Pancreas (tissue), 10 donors: ENCODE data around the gene PCK2. TPM values are rescaled to one million over a fixed set of nuclear protein-coding genes. Genes with fewer than 3 reads are reported as not detected.

Experiments used
- ATAC-seq, 4 donors: fragments of 200-7000 bp; cut with Tn5 transposase; one replicate each; pipeline versions ENCODE4 v1.8.0 to v1.9.1; 2020; ENCODE audit warnings: mild to moderate bottlenecking in 4 of 4, moderate library complexity in 4 of 4
- DNase-seq, 6 donors: peaks; one replicate each; pipeline ENCODE4 v3.0.0-alpha.2; 2020
- FAIRE-seq: peaks from 2 replicates; lab custom pipeline; 2012; peaks lifted over from hg19 to GRCh38; lab: Jason Lieb, UNC
- H3K27ac ChIP-seq, 4 donors: fragments of 200-600 bp; sonication (generic); 1 replicate in 3 of 4; 2 replicates in 1 of 4; pipeline versions ENCODE4 v1.5.0 to v1.8.0; 2020
- H3K27me3 ChIP-seq, 4 donors: fragments of 200-600 bp; one replicate each; pipeline ENCODE4 v1.8.0; 2021
- H3K36me3 ChIP-seq, 3 donors: fragments of 200-600 bp; sonication (generic) in 1 of 3; one replicate each; pipeline versions ENCODE4 v1.5.0 to v1.8.0; 2020 to 2021
- H3K4me1 ChIP-seq, 3 donors: fragments of 200-600 bp; one replicate each; pipeline ENCODE4 v1.8.0; 2021
- H3K4me3 ChIP-seq, 4 donors: fragments of 200-600 bp; sonication (generic) in 2 of 4; one replicate each; pipeline versions ENCODE4 v1.5.0 to v1.8.0; 2020 to 2021
- H3K9me3 ChIP-seq, 4 donors: fragments of 200-600 bp; one replicate each; pipeline ENCODE4 v1.8.0; 2021
- WGBS, 2 donors: extraction: QIAGEN DNeasy Blood & Tissue Kit; methylation state at CpG; one replicate each; pipeline ENCODE4 v1.1.7; 2013; 5-methylcytosine and 5-hydroxymethylcytosine counted together
- intact Hi-C, 3 donors: fragments of 100-400 bp; cut with DNase I; formaldehyde crosslinking; loops; one replicate each; pipeline versions ENCODE4 v1.11.1 to v1.14.2; 2022
- polyA plus RNA-seq, 2 donors: library from polyadenylated mRNA; stranded (reverse); fragments of 200-250 nt; gene quantifications; one replicate each; pipeline ENCODE4 v1.2.3, GENCODE V29; 2013
- total RNA-seq, 6 donors: library from RNA; stranded (reverse); fragmentation: NEBNext Ultra II Directional in 4 of 6; extraction: Animal tissue kit (Norgen Biotek cat#: 25700) in 4 of 6; gene quantifications; one replicate each; pipeline versions ENCODE4 v1.2.1 to v1.2.4, GENCODE V29; 2021 to 2023
- TF ChIP-seq, protein P1 (sequence below), 4 donors: fragments of 200-600 bp; sonication (generic) in 3 of 4; IDR thresholded peaks; one replicate each; pipeline versions ENCODE4 v1.5.0 to v1.8.0; 2021; ENCODE audit warnings: antibody characterized with exemption in 4 of 4
- donor health status: healthy with polysubstance abuse.
- donor health status: DM: no; HTN: no; CAD: no; lungs with moderate emphysema.
- donor health status: DM: no; HTN: no; CAD: no.
- donor health status: control.
- donor health status: control.
- donor health status: Bipolar disorder and iron deficiency.
- donor health status: DM: yes; HTN: yes; CAD: no.
- donor health status: DM: no; HTN: no; CAD: no.
- donor health status: DM: no; HTN: no; CAD: no.
- donor health status: DM: yes; HTN: yes; CAD: no.

The PCK2 gene
- total and polyA plus RNA-seq, 8 donors = 12.8 to 146 (median 21.0) TPM

DNA sequence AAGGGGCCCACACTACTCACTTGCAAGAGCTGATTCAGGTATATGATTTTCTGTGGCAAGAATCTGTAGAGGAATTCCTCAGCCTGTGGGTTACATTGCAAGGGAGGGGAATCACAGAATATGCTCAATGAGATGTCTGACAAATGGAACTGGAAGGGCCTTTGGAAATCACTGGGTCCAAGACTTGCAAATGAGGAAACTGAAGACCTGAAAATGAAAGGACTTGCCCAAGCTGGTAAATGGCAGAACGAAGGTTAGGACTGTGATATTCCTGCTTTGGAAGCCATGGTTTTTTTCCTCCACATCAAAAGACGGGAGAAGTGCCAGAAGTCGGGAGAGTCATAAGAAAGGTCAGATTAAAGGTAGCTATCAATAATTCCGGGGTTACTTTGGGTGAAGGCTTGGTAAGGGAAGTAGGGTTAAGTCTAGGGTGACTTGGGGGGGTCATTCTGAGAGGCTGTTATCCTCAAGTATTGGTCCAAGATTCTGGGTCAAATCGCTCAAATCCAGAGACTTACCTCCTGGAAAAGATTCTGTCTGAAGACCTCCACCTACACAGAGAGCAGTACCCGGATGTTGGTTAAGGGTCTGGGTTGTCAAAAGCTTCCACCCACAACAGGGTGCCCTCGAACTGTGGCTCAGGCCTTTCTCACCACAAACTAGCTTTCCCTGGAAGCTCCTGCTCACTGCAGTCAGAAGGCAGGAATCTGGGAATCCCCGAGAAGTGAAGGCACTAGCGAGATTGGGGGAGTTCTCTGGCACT, 51.8 kb downstream of the PCK2 start:
- peak overlapping the region; percentile 70 to 96 (median 88) for H3K4me3 ChIP-seq
- TF ChIP-seq, protein P1, sequence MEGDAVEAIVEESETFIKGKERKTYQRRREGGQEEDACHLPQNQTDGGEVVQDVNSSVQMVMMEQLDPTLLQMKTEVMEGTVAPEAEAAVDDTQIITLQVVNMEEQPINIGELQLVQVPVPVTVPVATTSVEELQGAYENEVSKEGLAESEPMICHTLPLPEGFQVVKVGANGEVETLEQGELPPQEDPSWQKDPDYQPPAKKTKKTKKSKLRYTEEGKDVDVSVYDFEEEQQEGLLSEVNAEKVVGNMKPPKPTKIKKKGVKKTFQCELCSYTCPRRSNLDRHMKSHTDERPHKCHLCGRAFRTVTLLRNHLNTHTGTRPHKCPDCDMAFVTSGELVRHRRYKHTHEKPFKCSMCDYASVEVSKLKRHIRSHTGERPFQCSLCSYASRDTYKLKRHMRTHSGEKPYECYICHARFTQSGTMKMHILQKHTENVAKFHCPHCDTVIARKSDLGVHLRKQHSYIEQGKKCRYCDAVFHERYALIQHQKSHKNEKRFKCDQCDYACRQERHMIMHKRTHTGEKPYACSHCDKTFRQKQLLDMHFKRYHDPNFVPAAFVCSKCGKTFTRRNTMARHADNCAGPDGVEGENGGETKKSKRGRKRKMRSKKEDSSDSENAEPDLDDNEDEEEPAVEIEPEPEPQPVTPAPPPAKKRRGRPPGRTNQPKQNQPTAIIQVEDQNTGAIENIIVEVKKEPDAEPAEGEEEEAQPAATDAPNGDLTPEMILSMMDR (IDR thresholded peaks at IDR 0.05) = no peak
- peak overlapping the region; percentile 78 to 89 (median 84) for H3K27ac ChIP-seq
- peaks cover 0 to 16% (median 15%) of the 10 kb centered on the region in 3 donors for H3K36me3 ChIP-seq
- intact Hi-C loops = no loop called here
- no peak for DNase-seq
- 2% methylated on average over 9 of the region's 9 CpGs for WGBS, 2 donors
- no peaks in the 10 kb centered on the region for H3K9me3 ChIP-seq
- H3K27me3 ChIP-seq = no peaks in the 10 kb centered on the region
- peak in 1 of 4 donors; percentile 0 for ATAC-seq
- H3K4me1 ChIP-seq = peaks cover 8 to 27% (median 14%) of the 10 kb centered on the region in 3 donors
- no peak for FAIRE-seq

DNA sequence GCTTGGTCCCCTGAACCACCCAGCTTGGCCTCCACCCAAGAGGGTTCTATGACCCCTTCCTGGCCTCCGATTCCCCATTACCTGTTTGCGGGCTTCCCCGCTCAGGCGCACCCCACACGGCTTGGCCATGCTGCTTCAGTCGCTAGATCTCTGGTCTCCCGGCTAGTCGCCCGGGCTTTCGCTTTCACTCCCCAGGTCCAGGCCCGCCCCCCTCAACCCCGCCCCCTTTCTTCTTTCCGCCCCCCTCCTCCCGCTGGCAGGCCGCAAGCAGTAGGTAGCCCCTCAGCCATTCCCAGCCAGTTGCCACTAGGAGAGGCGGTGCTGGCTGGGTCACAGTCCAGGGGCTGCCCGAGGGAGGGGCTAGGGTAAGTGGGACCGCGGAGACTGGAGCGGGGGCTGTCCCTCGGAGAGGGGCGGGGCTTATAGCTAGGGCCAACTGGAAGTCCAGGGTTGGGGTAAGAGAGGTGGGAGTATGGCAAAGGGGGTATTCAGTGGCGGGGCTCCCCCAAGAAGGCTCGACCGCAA, 52.4 kb downstream of the PCK2 start, which contains the start of gene PSME2:
PSME2 (minus strand) TSS at position 158 of the 525 bp plus-strand sequence; CDS start at position 129, 29 bp downstream.
- Histone ChIP-seq H3K36me3 (peaks cover 0 to 23% (median 22%) of the 10 kb centered on the region in 3 donors), H3K27ac (peak within 1 kb of the TSS; percentile 78 to 89 (median 84)), H3K27me3 (no peaks in the 10 kb centered on the region), H3K4me3 (peak within 1 kb of the TSS; percentile 70 to 96 (median 88)), H3K4me1 (peaks cover 8 to 27% (median 14%) of the 10 kb centered on the region in 3 donors), H3K9me3 (no peaks in the 10 kb centered on the region)
- WGBS, 2 donors = 0 to 1% methylated on average over 24 to 25 of the region's 25 CpGs
- TF ChIP-seq, protein P1 (IDR thresholded peaks at IDR 0.05) = no peak
- peak; percentile 89 to 98 (median 96) for DNase-seq
- FAIRE-seq = no peak
- intact Hi-C loops = no loop called here
- ATAC-seq = peak; percentile 75 to 89 (median 82)

DNA sequence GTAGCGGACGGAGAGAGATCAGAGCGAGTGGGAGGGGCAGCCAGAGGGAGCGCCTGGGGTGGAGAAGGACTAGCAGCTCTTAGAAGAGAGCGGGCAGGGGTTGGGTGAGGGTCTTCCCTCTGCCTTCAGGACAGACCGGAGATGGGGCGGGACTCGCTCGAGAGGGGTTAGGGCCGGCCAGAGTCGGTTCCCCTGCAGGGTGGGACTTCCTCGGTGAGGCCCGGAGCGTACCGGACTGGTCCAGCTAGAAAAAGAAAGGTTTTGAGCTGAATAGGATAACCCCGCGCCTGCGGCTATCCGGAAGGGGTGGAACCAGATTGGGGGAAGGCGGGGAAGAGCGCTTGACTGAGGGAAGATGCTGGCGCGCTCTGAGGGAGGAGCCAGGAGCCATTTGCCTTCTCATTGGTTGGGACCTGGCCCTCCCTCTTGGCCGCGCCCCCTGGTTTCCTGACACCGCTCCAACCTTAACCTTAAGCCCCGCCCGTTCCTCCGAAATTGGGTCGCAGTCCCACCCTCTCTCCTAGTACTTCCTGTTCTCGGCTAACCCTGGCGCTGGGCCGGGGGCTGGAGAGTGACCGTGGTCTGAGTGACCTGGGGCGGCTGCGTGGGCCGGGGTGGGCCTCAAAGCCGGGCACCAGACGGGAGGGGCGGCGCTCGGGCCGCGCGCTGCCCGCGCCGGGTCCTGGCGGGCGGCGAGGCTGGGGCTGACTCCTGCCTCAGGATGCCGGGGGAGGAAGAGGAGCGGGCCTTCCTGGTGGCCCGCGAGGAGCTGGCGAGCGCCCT, 53.1 kb downstream of the PCK2 start, which contains the start of gene RNF31:
RNF31 (plus strand) TSS at position 521 of the 783 bp plus-strand sequence; CDS start at position 722, 201 bp downstream.
- ATAC-seq (peak; percentile 91 to 96 (median 92)), FAIRE-seq (peak; percentile 90), DNase-seq (peak; percentile 92 to 98 (median 98))
- Histone ChIP-seq H3K27me3 (no peaks in the 10 kb centered on the region), H3K27ac (peak within 1 kb of the TSS; percentile 78 to 89 (median 84)), H3K4me3 (peak within 1 kb of the TSS; percentile 70 to 96 (median 88)), H3K4me1 (peaks cover 8 to 25% (median 14%) of the 10 kb centered on the region in 3 donors), H3K36me3 (peaks cover 0 to 28% (median 26%) of the 10 kb centered on the region in 3 donors), H3K9me3 (no peaks in the 10 kb centered on the region)
- TF ChIP-seq, protein P1 (IDR thresholded peaks at IDR 0.05) = no peak
- intact Hi-C loops = no loop called here
- WGBS, 2 donors = 1% methylated on average over 51 to 57 of the region's 57 CpGs

DNA sequence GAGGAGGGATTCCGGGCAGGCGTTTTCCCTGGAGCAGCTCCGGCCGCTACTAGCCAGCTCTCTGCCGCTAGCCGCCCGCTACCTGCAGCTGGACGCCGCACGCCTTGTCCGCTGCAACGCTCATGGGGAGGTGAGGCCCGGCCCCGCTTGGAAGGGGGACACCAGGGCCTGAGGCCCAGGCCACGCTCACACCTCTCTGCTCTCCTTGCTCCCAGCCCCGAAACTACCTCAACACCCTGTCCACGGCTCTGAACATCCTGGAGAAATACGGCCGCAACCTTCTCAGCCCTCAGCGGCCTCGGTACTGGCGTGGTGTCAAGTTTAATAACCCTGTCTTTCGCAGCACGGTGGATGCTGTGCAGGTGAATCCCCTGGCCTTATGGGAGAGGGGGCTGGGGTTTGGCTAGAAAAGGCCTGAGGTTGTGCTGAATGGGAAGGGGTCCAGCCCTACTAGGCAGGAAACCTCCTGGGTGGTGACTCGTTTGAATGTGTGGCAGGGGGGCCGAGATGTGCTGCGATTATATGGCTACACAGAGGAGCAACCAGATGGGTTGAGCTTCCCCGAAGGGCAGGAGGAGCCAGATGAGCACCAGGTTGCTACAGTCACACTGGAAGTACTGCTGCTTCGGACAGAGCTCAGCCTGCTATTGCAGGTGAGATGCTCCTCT, 53.8 kb downstream of the PCK2 start:
- peak overlapping the region; percentile 70 to 96 (median 88) for H3K4me3 ChIP-seq
- WGBS, 2 donors = 3 to 5% methylated on average over 27 to 29 of the region's 29 CpGs
- FAIRE-seq = no peak
- DNase-seq = peak in 2 of 6 donors; percentile 53 to 84
- intact Hi-C loops = no loop called here
- H3K27me3 ChIP-seq = no peaks in the 10 kb centered on the region
- peak overlapping the region; percentile 58 to 87 (median 72) for H3K27ac ChIP-seq
- peaks cover 8 to 22% (median 14%) of the 10 kb centered on the region in 3 donors for H3K4me1 ChIP-seq
- TF ChIP-seq, protein P1 (IDR thresholded peaks at IDR 0.05) = no peak
- ATAC-seq = no peak
- H3K9me3 ChIP-seq = no peaks in the 10 kb centered on the region
- H3K36me3 ChIP-seq = peaks cover 0 to 34% (median 26%) of the 10 kb centered on the region in 3 donors
